GM19023 (cell line): ENCODE results near the gene TNRC6C.
"Not testable (repeated sequence)": the region's sequence is repeated elsewhere in the genome, so short reads cannot be mapped to it uniquely, and the experiment has no call there.

ENCODE experiments used
- ATAC-seq: cut with Tn5 transposase; IDR thresholded peaks from one replicate; pipeline ENCODE4 v1.9.1; 2021; ENCODE audit warnings: mild to moderate bottlenecking, moderate library complexity; ENCODE audit not compliant: unreplicated experiment

TNRC6C gene

GRCh38 chr17:77962348-77962747 lies 3.8 kb downstream of the TNRC6C start:
- ATAC-seq = no peak

- no peak for ATAC-seq
These were observed 4.9 kb downstream of the TNRC6C start for GRCh38 chr17:77963441-77963840.

DNA sequence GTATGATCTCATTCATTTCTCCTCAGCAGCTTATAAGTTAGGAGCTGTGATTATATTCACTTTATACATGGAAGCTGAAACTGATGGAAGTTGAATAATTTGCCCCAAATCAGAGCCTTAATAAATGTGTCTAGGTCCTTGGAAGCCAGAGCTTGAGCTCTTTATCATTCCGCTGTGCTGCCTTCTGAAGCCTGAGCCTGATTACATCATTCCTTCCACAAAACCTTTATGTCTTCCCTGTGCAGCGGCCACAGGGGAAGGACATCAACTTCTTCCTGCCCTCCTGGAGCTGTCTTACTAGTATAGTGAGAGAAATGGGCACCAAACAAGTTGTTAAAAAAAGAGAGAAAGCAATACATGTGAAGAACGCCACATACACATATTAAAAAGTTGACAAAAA lies 6.8 kb downstream of the TNRC6C start:
- no peak for ATAC-seq

DNA sequence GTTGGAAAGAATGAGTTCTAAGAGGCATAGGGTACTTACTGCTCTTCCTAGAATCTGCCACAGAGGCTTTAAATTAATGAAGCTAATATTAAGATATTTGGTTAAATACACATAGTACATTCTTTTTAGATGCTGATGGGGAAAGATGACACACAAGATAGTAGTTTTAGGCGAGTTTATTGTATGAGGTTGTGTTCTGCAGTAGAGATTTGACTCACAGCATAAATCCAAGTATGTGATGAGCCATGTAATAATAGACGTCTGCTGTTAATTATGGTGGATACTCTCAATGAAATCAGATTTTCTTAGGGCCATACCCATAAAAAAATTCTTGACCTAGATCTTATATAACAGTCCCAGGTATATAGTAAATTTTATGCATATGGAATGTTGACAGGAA lies 8.0 kb downstream of the TNRC6C start:
- no peak for ATAC-seq

- ATAC-seq = no peak
These were observed 10.3 kb downstream of the TNRC6C start for GRCh38 chr17:77968788-77969187.

- not testable (repeated sequence) for ATAC-seq
These were observed 13.8 kb downstream of the TNRC6C start for GRCh38 chr17:77972271-77972670.

GRCh38 chr17:77973953-77974352 lies 15.4 kb downstream of the TNRC6C start:
- no peak for ATAC-seq

- ATAC-seq = no peak
These were observed 15.9 kb downstream of the TNRC6C start for GRCh38 chr17:77974396-77974795.

DNA sequence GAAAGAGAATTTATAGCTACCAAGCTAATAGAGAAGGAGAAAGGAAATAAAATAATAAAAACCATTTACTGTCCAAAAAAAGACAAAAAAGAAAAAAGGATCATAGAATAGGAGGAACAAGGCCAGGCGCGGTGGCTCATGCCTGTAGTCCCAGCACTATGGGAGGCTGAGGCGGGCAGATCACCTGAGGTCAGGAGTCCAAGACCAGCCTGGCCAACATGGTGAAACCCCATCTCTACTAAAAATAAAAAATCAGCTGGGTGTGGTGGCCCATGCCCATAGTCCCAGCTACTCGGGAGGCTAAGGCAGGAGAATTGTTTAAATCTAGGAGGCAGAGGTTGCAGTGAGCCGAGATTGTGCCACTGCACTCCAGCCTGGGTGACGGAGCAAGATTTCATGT lies 23.9 kb downstream of the TNRC6C start:
- not testable (repeated sequence) for ATAC-seq

- no peak for ATAC-seq
These were observed 31.8 kb downstream of the TNRC6C start for GRCh38 chr17:77990301-77990700.

GRCh38 chr17:77993735-77994134 lies 35.2 kb downstream of the TNRC6C start:
- not testable (repeated sequence) for ATAC-seq

DNA sequence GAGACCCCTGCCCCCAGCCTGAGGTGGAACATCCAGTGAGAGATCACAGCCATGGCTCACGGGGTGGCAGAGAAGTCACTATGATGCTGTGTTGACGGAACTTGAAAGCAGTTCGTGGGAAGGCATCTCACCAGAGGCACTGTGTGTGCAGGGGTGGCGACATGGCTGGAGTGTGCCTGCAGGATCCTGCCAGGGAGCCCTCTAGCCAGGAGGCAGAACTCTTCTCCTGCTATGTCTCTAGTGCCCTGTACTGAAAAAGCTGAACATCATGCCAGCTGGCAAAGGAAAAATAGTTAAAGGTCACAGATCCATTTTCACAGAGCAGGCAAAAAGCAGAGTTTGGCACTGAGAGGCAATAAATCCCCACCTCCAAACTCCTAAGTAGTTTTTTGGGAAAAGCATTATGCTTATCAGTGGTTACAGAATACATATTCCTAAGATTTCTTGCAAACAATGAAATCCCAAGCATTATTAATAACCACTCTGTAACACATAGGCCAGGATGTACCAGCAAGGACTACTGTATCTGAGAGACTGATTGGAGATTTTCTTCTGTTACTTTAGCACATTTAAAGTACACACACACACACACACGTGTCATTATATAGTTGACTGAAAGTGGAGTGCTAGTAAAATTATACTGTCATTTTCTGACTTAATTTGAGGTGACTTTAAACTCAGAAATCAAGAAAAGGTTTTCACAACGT lies 36.8 kb downstream of the TNRC6C start:
- no peak for ATAC-seq

DNA sequence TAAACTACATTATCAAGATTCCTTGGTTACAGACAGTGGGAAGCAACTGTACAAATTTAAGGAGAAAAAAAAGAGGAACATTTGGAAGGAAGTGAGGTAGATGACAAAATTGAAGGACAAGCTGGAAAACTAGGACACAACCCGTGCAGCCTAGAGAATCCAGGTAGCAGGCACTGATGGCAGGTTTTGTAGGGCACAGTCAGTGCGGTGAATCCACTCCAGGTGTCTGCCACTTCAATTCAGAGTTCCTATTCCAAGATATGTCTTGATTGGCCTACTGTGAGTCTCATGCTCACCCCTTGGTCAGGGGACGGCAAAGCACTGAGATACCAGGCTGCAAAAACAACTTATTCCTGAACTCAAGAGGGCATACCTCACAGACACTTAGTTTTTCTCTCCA lies 37.8 kb downstream of the TNRC6C start:
- no peak for ATAC-seq

DNA sequence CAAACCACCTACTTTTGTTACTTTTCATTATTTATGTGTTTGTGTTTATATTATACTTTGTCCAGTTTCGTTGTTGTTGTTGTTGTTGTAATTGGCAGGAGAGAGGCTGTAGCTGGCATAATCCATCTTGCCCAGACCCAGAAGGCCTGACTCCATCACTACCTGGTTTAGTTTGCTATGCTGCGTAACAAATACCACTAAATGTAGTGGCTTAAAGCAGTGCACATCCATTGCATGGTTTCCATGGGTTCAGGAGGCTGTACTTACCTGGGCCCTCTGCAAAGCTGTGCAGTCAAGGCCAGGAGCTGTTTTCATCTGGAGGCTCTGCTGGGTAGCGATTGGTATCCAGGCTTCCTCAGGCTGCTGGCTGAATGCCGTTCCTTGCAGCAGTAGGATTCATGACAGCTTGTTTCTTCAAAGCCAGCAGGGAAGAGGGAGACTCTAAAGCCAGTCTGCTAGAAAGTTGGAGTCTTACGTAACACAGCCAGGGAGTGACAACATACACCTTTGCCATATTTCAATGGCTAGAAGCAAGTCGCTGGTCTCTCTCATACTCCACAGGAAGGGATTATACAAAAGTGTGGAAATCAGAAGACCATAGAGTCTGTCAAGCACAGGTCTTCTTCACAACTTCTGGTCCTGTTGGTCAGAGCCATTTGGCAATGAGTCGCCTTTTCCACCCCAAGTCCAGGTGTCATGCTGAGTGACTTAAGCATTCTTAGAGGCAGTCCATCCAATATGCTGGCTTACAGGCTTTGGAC lies 41.1 kb downstream of the TNRC6C start:
- ATAC-seq = no peak

- ATAC-seq = no peak
These were observed 41.8 kb downstream of the TNRC6C start for GRCh38 chr17:78000341-78000740.

GRCh38 chr17:78001182-78001581 lies 42.7 kb downstream of the TNRC6C start:
- no peak for ATAC-seq

DNA sequence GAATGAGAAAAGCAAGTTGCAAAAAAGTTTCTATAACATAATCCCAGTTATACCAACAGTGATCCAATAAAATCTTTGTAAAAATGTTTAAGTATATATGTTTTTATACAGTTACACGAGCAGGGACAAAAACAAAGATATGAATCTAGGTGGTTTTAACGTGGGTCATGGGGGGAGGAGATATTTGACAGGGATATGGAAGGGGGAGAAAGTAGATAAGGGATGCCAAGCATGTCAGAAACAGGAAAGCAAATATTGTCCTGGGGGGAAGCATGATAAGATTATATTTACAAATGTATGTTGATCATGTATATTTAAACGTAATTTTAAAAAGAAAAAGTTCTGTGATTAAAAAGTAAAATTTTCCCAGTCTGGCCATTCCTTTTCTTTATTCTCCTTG lies 43.1 kb downstream of the TNRC6C start:
- ATAC-seq = no peak

GRCh38 chr17:78002166-78002565 lies 43.7 kb downstream of the TNRC6C start:
- ATAC-seq = no peak

- ATAC-seq = no peak
These were observed 47.1 kb downstream of the TNRC6C start for GRCh38 chr17:78005452-78006171.

GRCh38 chr17:78006338-78006737 lies 47.8 kb downstream of the TNRC6C start:
- no peak for ATAC-seq

- ATAC-seq = no peak
These were observed 49.1 kb downstream of the TNRC6C start for GRCh38 chr17:78007647-78008046.

GRCh38 chr17:78010759-78011158 lies 52.3 kb downstream of the TNRC6C start:
- no peak for ATAC-seq
